ENCODE results near the gene C13orf42.
"Not testable (repeated sequence)": the region's sequence is repeated elsewhere in the genome, so short reads cannot be mapped to it uniquely, and the experiment has no call there.

Gene C13orf42

DNA sequence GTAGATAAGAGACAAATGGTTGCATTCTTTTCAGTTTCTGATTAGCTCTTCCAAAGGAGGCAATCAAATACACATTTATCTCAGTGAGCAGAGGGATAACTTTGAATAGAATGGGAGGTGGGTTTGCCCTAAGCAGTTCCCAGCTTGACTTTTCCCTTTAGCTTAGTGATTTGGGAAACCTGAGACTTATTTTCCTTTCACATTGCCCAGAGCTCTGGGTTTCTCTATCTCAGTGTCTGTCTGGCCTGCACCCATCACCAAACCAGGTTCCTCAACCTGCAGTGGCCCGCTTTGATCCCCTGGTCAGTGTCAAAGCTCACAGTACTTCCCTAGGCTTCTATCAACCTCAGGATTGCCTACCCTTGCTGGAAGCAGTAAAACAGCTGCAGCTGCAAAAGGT is 35.6 kb upstream of the C13orf42 start:
- DNase-seq (no peak), ATAC-seq (replicated peaks) (no peak)
- Mint-ChIP-seq H3K4me3 (no peak overlapping the region), H3K9me3 (no peaks in the 10 kb centered on the region), H3K27me3 (peaks cover 35 to 61% of the 10 kb centered on the region in 2 donors), H3K4me1 (ENCODE audit: low read depth in 2 of 2) (peaks cover 0 to 5% of the 10 kb centered on the region in 2 donors), H3K36me3 (ENCODE audit: insufficient read depth) (no peaks in the 10 kb centered on the region), H3K27ac (no peak overlapping the region)

GRCh38 chr13:51137250-51137649 is 26.2 kb upstream of the C13orf42 start:
- DNase-seq = no peak
- Mint-ChIP-seq H3K27ac (no peak overlapping the region), H3K9me3 (no peaks in the 10 kb centered on the region), H3K27me3 (peaks cover 42 to 58% of the 10 kb centered on the region in 2 donors), H3K4me1 (ENCODE audit: low read depth in 2 of 2) (no peaks in the 10 kb centered on the region), H3K4me3 (no peak overlapping the region), H3K36me3 (ENCODE audit: insufficient read depth) (no peaks in the 10 kb centered on the region)
- ATAC-seq (replicated peaks) = no peak

- Mint-ChIP-seq H3K27ac (no peak overlapping the region), H3K4me3 (no peak overlapping the region), H3K36me3 (ENCODE audit: insufficient read depth) (no peaks in the 10 kb centered on the region), H3K9me3 (no peaks in the 10 kb centered on the region), H3K27me3 (peaks cover 42 to 58% of the 10 kb centered on the region in 2 donors), H3K4me1 (ENCODE audit: low read depth in 2 of 2) (no peaks in the 10 kb centered on the region)
- ATAC-seq (replicated peaks) (no peak), DNase-seq (no peak)
Observed at GRCh38 chr13:51136276-51136980, 25.4 kb upstream of the C13orf42 start.

- H3K27ac Mint-ChIP-seq = no peak overlapping the region
- H3K9me3 Mint-ChIP-seq = no peaks in the 10 kb centered on the region
- ATAC-seq (replicated peaks) (no peak), DNase-seq (no peak)
- H3K4me1 Mint-ChIP-seq (ENCODE audit: low read depth in 2 of 2) = no peaks in the 10 kb centered on the region
- no peaks in the 10 kb centered on the region for H3K36me3 Mint-ChIP-seq (ENCODE audit: insufficient read depth)
- peaks cover 36 to 50% of the 10 kb centered on the region in 2 donors for H3K27me3 Mint-ChIP-seq
- H3K4me3 Mint-ChIP-seq = no peak overlapping the region
Observed at GRCh38 chr13:51134763-51135365, 23.8 kb upstream of the C13orf42 start.

GRCh38 chr13:51130348-51130747 is 19.3 kb upstream of the C13orf42 start:
- H3K36me3 Mint-ChIP-seq (ENCODE audit: insufficient read depth) = no peaks in the 10 kb centered on the region
- H3K4me1 Mint-ChIP-seq (ENCODE audit: low read depth in 2 of 2) = peaks cover 0 to 3% of the 10 kb centered on the region in 2 donors
- no peak for DNase-seq
- no peak for ATAC-seq (replicated peaks)
- no peak overlapping the region for H3K4me3 Mint-ChIP-seq
- H3K27ac Mint-ChIP-seq = no peak overlapping the region
- H3K27me3 Mint-ChIP-seq = peaks cover 6 to 25% of the 10 kb centered on the region in 2 donors
- no peaks in the 10 kb centered on the region for H3K9me3 Mint-ChIP-seq

DNA sequence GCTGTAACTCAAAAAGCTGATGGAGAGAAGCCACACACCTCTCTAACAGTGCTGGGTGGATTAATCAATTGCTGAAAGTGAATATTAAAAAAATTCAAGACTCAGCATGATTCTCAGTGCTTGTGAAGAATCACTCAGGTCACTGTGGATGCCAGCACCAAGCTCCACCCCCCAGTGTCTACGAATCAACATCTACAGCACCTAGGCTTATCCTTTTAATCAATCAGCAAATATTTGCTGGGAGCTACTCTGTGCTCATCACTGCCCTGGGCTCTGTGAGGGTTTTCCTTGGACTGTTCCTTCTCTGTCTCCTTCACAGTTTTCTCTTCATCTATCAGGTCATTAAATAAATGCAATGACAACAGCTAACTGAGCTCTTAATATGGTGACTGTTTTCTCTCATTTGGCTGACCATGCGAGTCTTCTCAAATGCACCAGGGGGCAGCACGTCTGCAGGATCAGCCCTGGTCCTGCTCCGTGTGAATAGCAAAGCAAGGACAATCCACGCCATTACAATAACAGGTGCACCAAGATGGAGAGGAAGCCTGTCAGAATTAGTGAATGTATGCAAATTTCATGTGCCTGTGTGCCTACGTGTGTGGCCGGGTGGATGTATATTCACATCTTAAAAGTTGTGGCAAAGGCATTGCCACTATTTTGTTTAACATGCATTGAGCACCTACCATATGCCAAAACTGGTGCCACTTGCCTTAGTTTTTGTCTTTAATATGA is 14.6 kb upstream of the C13orf42 start:
- Mint-ChIP-seq H3K27ac (no peak overlapping the region), H3K4me3 (no peak overlapping the region), H3K4me1 (ENCODE audit: low read depth in 2 of 2) (peaks cover 0 to 6% of the 10 kb centered on the region in 2 donors), H3K27me3 (peaks cover 27 to 43% of the 10 kb centered on the region in 2 donors), H3K36me3 (ENCODE audit: insufficient read depth) (no peaks in the 10 kb centered on the region), H3K9me3 (no peaks in the 10 kb centered on the region)
- DNase-seq (peak; percentile 9 to 17 (median 10)), ATAC-seq (replicated peaks) (peak; percentile 67)

- Mint-ChIP-seq H3K36me3 (ENCODE audit: insufficient read depth) (no peaks in the 10 kb centered on the region), H3K27ac (no peak overlapping the region), H3K9me3 (no peaks in the 10 kb centered on the region), H3K4me3 (no peak overlapping the region), H3K4me1 (ENCODE audit: low read depth in 2 of 2) (peaks cover 0 to 6% of the 10 kb centered on the region in 2 donors), H3K27me3 (peaks cover 34 to 69% of the 10 kb centered on the region in 2 donors)
- DNase-seq (no peak), ATAC-seq (replicated peaks) (no peak)
Observed at GRCh38 chr13:51122868-51123566, 11.9 kb upstream of the C13orf42 start.

- H3K9me3 Mint-ChIP-seq; H3K36me3 Mint-ChIP-seq (ENCODE audit: insufficient read depth); H3K27ac Mint-ChIP-seq; H3K4me1 Mint-ChIP-seq (ENCODE audit: low read depth in 2 of 2); H3K4me3 Mint-ChIP-seq; ATAC-seq (replicated peaks): not testable (repeated sequence)
- peaks cover 34 to 82% of the 10 kb centered on the region in 2 donors for H3K27me3 Mint-ChIP-seq
- DNase-seq = peak in 2 of 3 experiments; percentile 9 to 12
Observed at GRCh38 chr13:51120873-51121272, 9.8 kb upstream of the C13orf42 start.

- Mint-ChIP-seq H3K27me3 (peaks cover 34 to 83% of the 10 kb centered on the region in 2 donors), H3K9me3 (peaks cover 0 to 3% of the 10 kb centered on the region in 2 donors), H3K27ac (no peak overlapping the region), H3K4me1 (ENCODE audit: low read depth in 2 of 2) (peaks cover 0 to 2% of the 10 kb centered on the region in 2 donors), H3K4me3 (no peak overlapping the region), H3K36me3 (ENCODE audit: insufficient read depth) (no peaks in the 10 kb centered on the region)
- ATAC-seq (replicated peaks) (no peak), DNase-seq (no peak)
Observed at GRCh38 chr13:51118809-51119431, 7.8 kb upstream of the C13orf42 start.

GRCh38 chr13:51113969-51114368 is 2.9 kb upstream of the C13orf42 start:
- ATAC-seq (replicated peaks) = no peak
- no peak for DNase-seq
- Mint-ChIP-seq H3K36me3 (ENCODE audit: insufficient read depth) (no peaks in the 10 kb centered on the region), H3K4me3 (no peak overlapping the region), H3K27me3 (peaks cover 28 to 73% of the 10 kb centered on the region in 2 donors), H3K4me1 (ENCODE audit: low read depth in 2 of 2) (no peaks in the 10 kb centered on the region), H3K9me3 (peaks cover 0 to 3% of the 10 kb centered on the region in 2 donors), H3K27ac (no peak overlapping the region)

GRCh38 chr13:51113186-51113881 is 2.3 kb upstream of the C13orf42 start:
- no peak for DNase-seq
- Mint-ChIP-seq H3K36me3 (ENCODE audit: insufficient read depth) (no peaks in the 10 kb centered on the region), H3K9me3 (peaks cover 0 to 3% of the 10 kb centered on the region in 2 donors), H3K27me3 (peaks cover 28 to 67% of the 10 kb centered on the region in 2 donors), H3K4me3 (no peak overlapping the region), H3K27ac (no peak overlapping the region), H3K4me1 (ENCODE audit: low read depth in 2 of 2) (no peaks in the 10 kb centered on the region)
- no peak for ATAC-seq (replicated peaks)

DNA sequence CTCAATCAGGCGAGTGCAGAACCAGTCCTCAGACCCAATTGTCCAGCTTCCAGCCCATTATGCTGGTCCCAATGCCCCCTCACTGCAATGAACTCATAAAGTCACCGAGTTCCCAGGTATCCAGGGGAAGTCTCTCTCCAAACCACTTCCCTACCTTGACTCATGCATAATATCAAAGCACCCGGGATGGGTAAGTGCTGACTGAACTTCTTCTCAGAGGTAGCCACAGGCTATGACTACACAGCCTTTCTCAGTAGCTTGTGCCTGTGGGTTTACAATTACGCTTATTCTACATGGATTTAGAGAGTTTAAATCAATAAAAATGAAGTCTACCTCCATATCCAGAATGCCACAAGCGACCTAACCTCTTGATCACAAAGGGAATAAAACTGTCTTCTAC is 1.7 kb upstream of the C13orf42 start:
- DNase-seq (no peak), ATAC-seq (replicated peaks) (no peak)
- Mint-ChIP-seq H3K4me3 (no peak overlapping the region), H3K27ac (no peak overlapping the region), H3K27me3 (peaks cover 28 to 61% of the 10 kb centered on the region in 2 donors), H3K9me3 (peaks cover 0 to 2% of the 10 kb centered on the region in 2 donors), H3K36me3 (ENCODE audit: insufficient read depth) (no peaks in the 10 kb centered on the region), H3K4me1 (ENCODE audit: low read depth in 2 of 2) (no peaks in the 10 kb centered on the region)

Data from effector memory CD8-positive, alpha-beta T cell (primary cell).